Brain microvascular endothelial cell (primary cell): ENCODE measurements around the gene MSH3.
"Not testable (repeated sequence)": the region's sequence is repeated elsewhere in the genome, so short reads cannot be mapped to it uniquely, and the experiment has no call there.

ENCODE experiments used
- DNase-seq: peaks from one replicate; pipeline ENCODE4 v3.0.0-alpha.2; 2020
- H3K27ac ChIP-seq: fragments of 250-450 bp; sonication (Bioruptor Pico); 2 replicates; pipeline ENCODE4 v1.5.1; 2020; ENCODE audit warnings: mild to moderate bottlenecking, moderate library complexity
- H3K27me3 ChIP-seq: fragments of 250-450 bp; sonication (Bioruptor Pico); replicated peaks from 2 replicates; pipeline ENCODE4 v1.5.1; 2020; ENCODE audit warnings: mild to moderate bottlenecking
- H3K36me3 ChIP-seq: fragments of 250-450 bp; sonication (Bioruptor Pico); replicated peaks from 2 replicates; pipeline ENCODE4 v1.5.1; 2020; ENCODE audit warnings: mild to moderate bottlenecking
- H3K4me3 ChIP-seq: 2 replicates; pipeline ENCODE4 v1.5.1; 2011; ENCODE audit warnings: low read depth, mild to moderate bottlenecking, control low read depth, low read length, moderate library complexity
- in situ Hi-C: cut with HindIII; loops from 2 replicates; pipeline ENCODE4 v1.10.0; 2017; ENCODE audit warnings: low sequenced_read_pairs, low pct_ligation_motif_present
- TF ChIP-seq, protein P1 (sequence below): IDR thresholded peaks from 2 replicates; pipeline ENCODE4 v1.5.1; 2011; ENCODE audit warnings: low read depth, mild to moderate bottlenecking, moderate library complexity, low read length, control low read depth, inconsistent platforms; ENCODE audit errors: missing control alignments

MSH3 gene

DNA sequence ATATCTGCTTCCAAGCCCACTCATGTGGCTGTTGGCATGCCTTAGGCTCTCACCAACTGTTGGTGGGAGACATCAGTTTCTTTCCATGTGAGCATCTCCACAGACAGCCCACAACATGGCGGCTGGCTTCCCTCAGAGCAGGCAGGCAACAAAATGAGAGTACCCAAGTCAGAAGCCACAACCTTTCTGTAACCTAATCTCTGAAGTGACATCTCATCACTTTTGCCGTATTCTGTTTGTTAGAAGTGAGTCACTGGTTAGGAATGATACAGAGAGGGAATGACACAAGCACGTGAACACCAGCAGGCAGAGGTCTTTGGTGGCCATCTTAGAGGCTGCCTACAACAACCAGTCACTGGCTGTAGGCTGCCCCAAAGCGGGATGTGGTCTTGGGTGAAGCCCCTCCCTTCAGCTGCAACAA lies 217.1 kb downstream of the MSH3 start:
- in situ Hi-C loops, result no loop called here
- TF ChIP-seq, protein P1, sequence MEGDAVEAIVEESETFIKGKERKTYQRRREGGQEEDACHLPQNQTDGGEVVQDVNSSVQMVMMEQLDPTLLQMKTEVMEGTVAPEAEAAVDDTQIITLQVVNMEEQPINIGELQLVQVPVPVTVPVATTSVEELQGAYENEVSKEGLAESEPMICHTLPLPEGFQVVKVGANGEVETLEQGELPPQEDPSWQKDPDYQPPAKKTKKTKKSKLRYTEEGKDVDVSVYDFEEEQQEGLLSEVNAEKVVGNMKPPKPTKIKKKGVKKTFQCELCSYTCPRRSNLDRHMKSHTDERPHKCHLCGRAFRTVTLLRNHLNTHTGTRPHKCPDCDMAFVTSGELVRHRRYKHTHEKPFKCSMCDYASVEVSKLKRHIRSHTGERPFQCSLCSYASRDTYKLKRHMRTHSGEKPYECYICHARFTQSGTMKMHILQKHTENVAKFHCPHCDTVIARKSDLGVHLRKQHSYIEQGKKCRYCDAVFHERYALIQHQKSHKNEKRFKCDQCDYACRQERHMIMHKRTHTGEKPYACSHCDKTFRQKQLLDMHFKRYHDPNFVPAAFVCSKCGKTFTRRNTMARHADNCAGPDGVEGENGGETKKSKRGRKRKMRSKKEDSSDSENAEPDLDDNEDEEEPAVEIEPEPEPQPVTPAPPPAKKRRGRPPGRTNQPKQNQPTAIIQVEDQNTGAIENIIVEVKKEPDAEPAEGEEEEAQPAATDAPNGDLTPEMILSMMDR, result no peak

DNA sequence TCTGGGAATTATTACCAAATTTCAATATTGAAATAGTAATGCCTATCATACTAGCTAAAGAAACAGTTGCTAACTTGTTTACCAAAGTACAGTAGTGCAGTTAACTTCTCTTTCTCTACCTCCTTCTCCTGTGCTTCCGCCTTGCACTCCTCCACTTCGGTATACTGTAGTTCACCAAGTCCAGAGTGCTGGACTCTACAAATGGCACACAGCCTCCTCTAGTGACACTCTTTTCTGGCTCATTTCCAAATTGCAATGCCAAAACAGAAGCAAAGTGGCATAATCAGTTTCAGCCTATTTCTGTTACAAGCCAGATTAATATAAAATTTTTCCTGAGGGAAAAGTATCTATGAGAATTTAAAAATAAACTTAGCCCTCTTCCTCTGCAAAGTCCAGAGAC lies 219.7 kb downstream of the MSH3 start:
- in situ Hi-C loops, result no loop called here
- no peak for DNase-seq
- Histone ChIP-seq H3K27ac (no peak overlapping the region), H3K27me3 (no peaks in the 10 kb centered on the region), H3K4me3 (no peak overlapping the region), H3K36me3 (peaks cover 3% of the 10 kb centered on the region)
- TF ChIP-seq, protein P1, result no peak

More for the DNA sequence above, 217.1 kb downstream of the MSH3 start:
- H3K4me3 ChIP-seq, result no peak overlapping the region
- DNase-seq, result peak; percentile 59
- H3K36me3 ChIP-seq, result no peaks in the 10 kb centered on the region
- H3K27me3 ChIP-seq, result no peaks in the 10 kb centered on the region
- no peak overlapping the region for H3K27ac ChIP-seq

DNA sequence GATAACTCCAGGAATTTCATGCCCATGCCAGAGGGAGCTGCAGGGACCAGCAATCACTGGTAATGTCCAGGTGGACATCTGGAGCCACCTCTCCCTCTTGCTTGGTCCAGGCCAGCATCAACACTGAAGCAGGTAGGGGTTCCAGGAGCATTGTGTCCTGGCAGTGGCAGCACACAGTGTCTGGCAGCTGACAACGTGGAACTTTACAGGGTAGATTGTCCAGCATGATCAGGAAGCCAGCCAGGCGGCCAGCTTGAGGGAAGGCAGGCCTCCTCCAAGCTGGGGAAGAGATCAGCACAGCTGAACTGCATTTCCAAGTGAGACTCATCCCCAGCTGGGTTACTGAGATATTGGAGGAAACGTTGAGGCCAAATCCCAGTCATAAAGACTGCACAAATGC lies 223.1 kb downstream of the MSH3 start:
- TF ChIP-seq, protein P1, result no peak
- no peak for DNase-seq
- Histone ChIP-seq H3K4me3 (no peak overlapping the region), H3K27me3 (no peaks in the 10 kb centered on the region), H3K36me3 (peaks cover 3% of the 10 kb centered on the region), H3K27ac (no peak overlapping the region)
- in situ Hi-C loops, result no loop called here

DNA sequence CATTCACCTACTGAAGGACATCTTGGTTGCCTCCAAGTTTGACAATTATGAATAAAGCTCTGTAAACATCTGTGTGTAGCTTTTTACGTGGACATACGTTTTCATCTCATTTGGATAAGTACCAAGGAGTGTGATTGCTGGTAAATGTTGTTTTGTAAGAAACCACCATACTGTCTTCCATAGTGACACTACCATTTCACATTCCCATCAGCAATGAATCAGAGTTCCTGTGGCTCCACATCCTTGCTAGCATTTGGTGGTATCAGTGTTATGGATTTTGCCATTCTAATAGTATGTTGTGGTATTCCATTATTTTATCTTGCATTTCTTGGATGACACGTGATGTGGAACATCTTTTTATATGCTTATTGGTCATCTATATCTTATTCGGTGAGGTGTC lies 227.3 kb downstream of the MSH3 start:
- in situ Hi-C loops, result no loop called here
- no peak overlapping the region for H3K27ac ChIP-seq
- H3K4me3 ChIP-seq, result no peak overlapping the region
- H3K27me3 ChIP-seq, result no peaks in the 10 kb centered on the region
- TF ChIP-seq, protein P1, result no peak
- no peak for DNase-seq
- H3K36me3 ChIP-seq, result peaks cover 3% of the 10 kb centered on the region

DNA sequence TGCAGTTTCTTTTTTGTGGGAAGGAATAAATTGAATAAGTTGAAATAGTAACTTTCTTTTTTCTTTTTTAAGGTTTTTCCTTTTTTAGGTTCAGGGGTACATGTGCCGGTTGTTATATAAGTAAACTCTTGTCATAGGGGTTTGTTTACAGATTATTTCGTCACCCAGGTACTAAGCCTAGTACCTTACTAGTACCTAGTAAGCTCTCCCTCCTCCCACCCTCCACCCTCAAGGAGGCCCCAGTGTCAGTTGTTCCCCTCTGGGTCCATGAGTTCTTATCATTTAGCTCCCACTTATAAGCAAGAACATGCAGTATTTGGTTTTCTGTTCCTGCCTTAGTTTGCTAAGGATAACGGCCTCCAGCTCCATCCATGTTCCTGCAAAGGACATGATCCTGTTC lies 228.9 kb downstream of the MSH3 start:
- H3K27ac ChIP-seq, in situ Hi-C loops, H3K27me3 ChIP-seq, H3K36me3 ChIP-seq, DNase-seq, H3K4me3 ChIP-seq: not testable (repeated sequence)

DNA sequence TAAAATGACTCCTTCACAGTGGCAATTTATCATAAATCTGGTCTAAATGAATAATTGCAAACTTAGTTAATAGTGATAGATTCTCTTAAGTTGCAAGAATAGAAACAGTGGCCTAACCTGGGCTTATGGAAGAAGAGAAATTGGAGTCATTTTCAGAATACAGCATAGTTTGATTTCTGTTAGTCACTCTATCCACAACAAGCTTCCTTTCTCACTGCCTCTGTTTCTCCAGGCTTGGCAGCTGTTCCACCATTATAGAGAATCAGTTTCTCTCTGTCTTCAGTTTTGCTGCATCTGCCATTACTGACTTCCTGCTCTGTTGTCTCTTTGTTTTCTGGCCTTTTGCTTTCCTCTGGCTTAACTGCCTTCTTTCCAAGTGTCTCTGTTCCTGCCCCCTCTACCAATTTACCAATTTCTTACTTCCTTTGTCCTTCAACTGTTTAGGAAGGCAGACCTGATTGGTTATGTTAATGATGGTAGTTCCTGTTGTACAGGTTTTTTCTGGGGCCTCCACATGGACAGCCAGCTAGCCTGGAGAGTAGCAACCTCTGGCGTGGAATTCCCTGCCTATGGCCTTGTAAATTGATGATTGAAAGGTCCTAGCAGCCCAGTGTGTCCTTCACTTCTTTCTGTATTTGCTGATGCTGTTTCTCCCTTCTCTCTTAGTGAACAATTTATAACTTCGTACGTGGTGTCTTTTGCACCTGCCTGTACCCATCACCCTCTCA lies 229.8 kb downstream of the MSH3 start:
- TF ChIP-seq, protein P1, result no peak
- Histone ChIP-seq H3K36me3 (no peaks in the 10 kb centered on the region), H3K27me3 (no peaks in the 10 kb centered on the region), H3K4me3 (no peak overlapping the region), H3K27ac (no peak overlapping the region)
- DNase-seq, result no peak
- in situ Hi-C loops, result no loop called here
